Stimulated activated CD8-positive, alpha-beta memory T cell treated with anti-CD3 and anti-CD28 coated beads, Interleukin-15, amount 100 ng/mL, for 4 hours (primary cell): ENCODE data around the gene NKD2.

ENCODE experiments used
- DNase-seq, 2 donors: peaks; one replicate each; pipeline ENCODE4 v3.0.0-alpha.2; 2020; ENCODE audit warnings: low read depth in 2 of 2

Gene NKD2

GRCh38 chr5:978693-979092 lies 29.9 kb upstream of the NKD2 start:
- no peak for DNase-seq

DNA sequence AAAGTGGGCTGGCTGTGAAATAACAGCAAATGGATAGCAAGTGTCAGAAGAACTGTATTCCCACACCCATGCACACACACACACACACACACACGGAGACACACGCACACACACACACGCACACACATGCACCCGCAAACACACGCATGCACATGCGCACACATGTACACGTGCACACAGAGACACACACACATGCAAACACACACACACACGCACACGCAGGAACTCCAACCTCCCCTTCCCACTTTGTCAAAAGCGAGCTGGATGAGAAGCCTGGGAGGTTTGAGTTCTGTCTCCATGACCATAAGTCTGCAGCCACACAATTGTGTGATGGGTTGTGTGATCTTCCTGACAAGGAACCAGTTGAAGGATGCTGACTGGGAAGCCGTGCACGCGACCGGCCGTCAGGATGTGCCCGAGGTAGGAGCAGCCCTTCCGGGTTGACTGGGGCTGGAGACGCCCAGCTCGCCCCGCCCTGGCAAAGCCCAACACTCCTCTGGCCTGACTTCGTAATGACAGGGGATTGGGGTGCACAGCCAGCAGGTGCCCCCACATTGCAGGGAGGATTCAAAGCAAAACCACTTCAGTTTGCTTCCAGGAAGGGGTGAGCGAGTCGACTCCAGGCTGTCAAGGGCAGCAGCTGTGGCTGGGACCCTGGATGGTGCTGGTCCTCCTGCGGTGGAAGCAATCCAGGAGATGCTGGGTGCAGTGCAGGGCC lies 29.3 kb upstream of the NKD2 start:
- DNase-seq: no peak

DNA sequence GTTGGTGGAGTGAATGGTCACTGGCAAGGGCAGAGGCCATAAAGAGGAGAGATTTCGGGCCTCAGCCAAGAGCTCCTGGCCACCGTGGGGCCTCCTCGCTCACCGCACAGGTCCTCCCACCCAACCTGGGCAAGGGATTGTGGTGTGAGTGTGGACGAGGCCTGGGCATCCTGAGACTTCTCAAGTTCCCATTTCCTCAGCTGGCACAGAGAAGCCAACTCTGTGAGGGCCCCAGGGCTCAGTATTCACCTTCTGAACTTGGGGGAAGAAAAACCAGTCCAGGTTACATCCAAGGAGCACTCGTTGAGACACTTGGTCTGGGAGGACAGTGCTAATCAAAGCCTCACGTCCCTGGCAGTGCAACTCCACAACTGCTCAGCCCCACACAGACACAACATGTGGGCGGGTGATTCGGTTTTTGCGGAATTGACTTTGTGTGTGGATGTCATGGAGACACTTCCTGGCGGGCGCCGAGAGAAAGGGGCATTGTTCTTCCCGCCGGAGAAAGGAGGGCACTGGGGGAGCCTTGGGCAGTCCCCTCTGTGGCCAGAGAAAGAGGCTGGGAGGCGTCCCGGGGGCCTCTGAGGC lies 28.5 kb upstream of the NKD2 start:
- no peak for DNase-seq

DNA sequence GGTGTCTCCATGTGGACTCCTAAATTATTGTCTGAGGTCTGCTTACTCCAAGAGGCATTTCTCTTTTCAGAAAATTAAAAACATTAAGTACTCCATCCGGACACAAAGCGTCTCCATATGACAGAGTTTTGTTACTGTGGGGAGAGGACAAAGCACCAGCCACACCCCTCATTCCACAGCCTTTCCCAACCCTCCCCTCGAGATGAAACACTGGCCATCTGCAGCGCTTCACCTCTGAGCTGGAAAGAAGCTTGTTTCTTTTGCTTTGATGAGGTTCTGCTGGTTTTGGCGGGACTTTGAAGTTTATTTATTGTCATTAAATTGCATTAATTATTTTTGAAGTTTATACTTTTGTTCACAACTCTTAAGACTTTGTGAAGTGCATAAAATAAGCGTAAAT lies 27.6 kb upstream of the NKD2 start:
- no peak for DNase-seq

GRCh38 chr5:981456-981855 lies 27.1 kb upstream of the NKD2 start:
- no peak for DNase-seq

GRCh38 chr5:982377-983237 lies 26.0 kb upstream of the NKD2 start:
- no peak for DNase-seq

GRCh38 chr5:983238-983524 lies 25.4 kb upstream of the NKD2 start:
- no peak for DNase-seq

DNA sequence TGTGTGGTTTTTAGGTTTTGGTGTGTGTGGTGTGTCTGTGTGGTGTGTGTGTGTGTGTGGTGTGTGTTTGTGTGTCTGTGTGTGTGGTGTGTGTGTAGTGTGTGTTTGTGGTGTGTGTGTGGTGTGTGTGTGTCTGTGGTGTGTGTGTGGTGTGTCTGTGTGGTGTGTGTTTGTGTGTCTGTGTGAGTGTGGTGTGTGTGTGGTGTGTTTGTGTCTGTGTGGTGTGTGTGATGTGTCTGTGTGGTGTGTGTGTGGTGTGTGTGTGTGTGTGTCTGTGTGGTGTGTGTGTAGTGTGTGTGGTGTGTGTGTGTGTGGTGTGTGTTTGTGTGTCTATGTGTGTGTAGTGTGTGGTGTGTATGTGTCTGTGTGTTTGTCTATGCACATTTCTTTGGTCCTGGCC lies 25.0 kb upstream of the NKD2 start:
- DNase-seq: no peak

- no peak for DNase-seq
These were observed 23.8 kb upstream of the NKD2 start for GRCh38 chr5:984774-985173.

DNA sequence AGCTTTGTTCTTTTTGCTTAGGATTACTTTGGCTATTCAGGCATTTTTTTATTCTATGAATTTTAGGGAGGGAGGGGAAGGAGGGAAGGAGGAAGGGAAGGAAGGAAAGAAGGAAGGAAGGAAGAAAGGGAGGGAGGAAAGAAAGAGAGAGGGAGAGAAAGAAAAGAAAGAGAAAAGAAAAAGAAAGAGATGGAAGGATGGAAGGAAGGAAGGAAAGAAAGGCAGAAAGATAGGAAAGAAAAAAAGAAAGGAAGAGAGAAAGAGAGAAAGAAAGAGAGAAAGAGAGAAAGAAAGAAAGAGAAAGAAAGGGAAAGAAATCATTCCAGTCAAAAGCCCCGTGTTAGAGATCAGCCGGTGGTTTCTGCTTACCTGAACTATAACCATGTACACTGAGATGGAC lies 20.8 kb upstream of the NKD2 start:
- DNase-seq: no peak

- DNase-seq: no peak
These were observed 20.3 kb upstream of the NKD2 start for GRCh38 chr5:988322-988721.

- no peak for DNase-seq
These were observed 18.6 kb upstream of the NKD2 start for GRCh38 chr5:989961-990530.

DNA sequence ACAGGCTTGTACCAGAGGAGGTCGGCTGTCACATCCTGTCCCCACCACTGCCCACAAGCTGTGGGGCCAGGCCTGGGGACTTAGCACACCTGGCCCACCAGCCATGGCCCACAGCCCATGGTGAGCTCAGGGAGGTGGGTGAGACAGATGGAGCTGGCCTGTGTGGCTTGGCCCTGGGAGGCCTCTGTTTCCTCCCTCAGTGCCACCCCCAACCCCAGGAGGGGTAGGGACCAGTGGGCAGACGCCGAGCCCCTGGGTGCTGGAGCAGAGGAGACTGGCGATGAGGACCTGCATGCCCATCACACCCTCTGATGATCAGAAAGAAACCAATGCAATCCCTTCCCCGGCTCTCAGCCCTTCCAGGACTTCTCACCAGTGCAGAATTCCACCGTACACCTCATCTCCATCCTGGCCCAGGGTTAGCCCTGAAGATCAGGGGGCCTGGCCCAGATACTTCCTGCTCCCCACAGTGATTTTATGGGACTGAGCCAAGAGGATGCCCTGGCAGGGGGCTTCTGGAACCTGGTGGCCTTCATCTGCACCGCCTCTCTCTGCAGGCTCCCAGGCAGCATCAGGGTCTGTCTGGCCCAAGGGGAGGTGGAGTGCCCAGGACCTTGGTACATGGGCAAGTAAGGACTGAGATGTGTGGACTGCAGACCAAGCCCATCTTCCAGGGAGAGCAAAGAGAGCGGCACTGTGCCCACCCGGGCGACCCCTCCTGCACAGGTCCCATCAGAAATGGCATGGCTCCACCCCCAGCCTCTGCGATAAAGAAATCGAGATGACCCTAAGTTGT lies 16.9 kb upstream of the NKD2 start:
- DNase-seq: no peak

GRCh38 chr5:994272-994607 lies 14.4 kb upstream of the NKD2 start:
- no peak for DNase-seq

DNA sequence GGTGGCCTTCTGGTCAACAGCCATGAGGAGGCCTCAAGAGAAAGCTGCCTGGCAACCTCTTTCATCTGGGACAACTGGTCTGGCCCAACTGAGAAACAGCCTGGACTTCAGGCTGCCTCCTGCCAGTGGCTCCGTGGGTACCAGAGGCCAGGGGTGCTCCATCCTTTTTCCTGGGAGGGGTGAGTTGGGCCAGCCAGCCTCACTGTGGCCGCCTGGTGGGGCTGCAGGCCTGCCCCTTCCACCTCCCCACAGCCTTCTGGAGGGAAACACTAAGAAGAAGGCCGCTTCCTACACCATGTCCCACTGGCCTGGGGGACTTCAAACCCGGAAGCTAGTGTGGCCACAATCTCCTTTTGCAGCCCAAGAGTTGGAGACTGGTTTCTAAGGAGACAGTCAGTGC lies 13.8 kb upstream of the NKD2 start:
- DNase-seq: no peak

DNA sequence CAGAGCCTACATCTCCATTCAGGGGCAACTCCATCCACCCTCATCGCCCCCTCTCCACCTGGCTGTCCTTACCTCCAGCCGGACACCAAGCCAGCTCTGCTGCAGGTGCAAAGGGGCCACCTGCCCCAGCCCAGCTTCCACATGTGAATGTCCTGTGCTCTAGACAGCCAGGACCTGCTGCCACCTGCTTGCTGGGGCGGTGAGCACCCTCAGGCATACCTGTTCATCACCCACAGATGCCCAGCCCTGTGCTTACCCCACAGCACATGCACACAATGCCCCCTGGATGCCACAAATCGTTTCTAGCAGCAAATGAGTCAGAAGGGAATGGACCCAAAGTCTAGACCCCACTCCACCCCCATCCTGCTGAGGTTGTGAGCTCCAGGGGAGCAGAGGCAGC lies 13.3 kb upstream of the NKD2 start:
- DNase-seq: no peak

GRCh38 chr5:997001-997474 lies 11.6 kb upstream of the NKD2 start:
- no peak for DNase-seq

- no peak for DNase-seq
These were observed 10.9 kb upstream of the NKD2 start for GRCh38 chr5:997711-998110.

GRCh38 chr5:998246-999031 lies 10.2 kb upstream of the NKD2 start:
- DNase-seq: no peak

GRCh38 chr5:999032-999501 lies 9.5 kb upstream of the NKD2 start:
- no peak for DNase-seq

DNA sequence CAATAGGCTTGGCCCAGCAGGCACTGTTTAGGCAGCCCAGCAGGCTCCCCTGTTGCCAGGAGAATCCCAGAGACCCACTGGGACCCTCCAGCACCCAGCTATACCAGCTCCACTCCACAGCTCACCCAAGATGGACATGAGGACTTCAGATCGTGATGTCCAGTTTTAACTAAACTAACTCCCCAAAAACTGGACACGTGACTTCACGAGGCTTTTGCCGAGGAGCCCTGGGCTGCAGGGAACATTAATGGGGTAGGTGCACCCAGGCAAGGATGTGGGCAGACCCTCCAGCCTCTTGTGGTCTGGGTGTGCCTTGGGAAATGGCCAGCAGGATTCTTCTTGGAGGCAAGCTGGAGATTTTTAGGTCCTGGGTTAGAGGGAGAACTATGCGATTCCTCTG lies 8.9 kb upstream of the NKD2 start:
- no peak for DNase-seq
